ENCODE results near the gene USP7.

Gene USP7

GRCh38 chr16:8900343-8900742 is 63.4 kb downstream of the USP7 start:
- H3K27ac ChIP-seq: peak overlapping the region; percentile 77
- H3K4me1 ChIP-seq (ENCODE audit: low read depth, poor library complexity, severe bottlenecking): peaks cover 45% of the 10 kb centered on the region
- H3K9ac ChIP-seq: peak overlapping the region; percentile 3; the same call in 1 of the 2 replicates
- H3K79me2 ChIP-seq (ENCODE audit: insufficient read depth, low read depth): peaks cover 38% of the 10 kb centered on the region; the same call in 1 of the 2 replicates
- H3K4me2 ChIP-seq: peak overlapping the region; percentile 58
- no peak overlapping the region for H3K4me3 ChIP-seq (IDR thresholded peaks at IDR 0.05; ENCODE audit: insufficient read depth, low read depth, low read length)
- H3K36me3 ChIP-seq (ENCODE audit: insufficient read depth): peaks cover 38% of the 10 kb centered on the region; the same call in 1 of the 2 replicates
- no peak for TF ChIP-seq CTCF (conservative IDR thresholded peaks at IDR 0.05; ENCODE audit: low read depth, low read length)
- H3K27me3 ChIP-seq (ENCODE audit: insufficient read depth, low read depth): no peaks in the 10 kb centered on the region
- H2AFZ ChIP-seq (ENCODE audit: low read depth): no peak overlapping the region
- H4K20me1 ChIP-seq (ENCODE audit: insufficient read depth): peaks cover 17% of the 10 kb centered on the region

- no peak overlapping the region for H2AFZ ChIP-seq (ENCODE audit: low read depth)
- H4K20me1 ChIP-seq (ENCODE audit: insufficient read depth): peaks cover 17% of the 10 kb centered on the region
- H3K4me3 ChIP-seq (IDR thresholded peaks at IDR 0.05; ENCODE audit: insufficient read depth, low read depth, low read length): no peak overlapping the region
- peaks cover 33% of the 10 kb centered on the region; the same call in 1 of the 2 replicates for H3K79me2 ChIP-seq (ENCODE audit: insufficient read depth, low read depth)
- peaks cover 45% of the 10 kb centered on the region for H3K4me1 ChIP-seq (ENCODE audit: low read depth, poor library complexity, severe bottlenecking)
- H3K36me3 ChIP-seq (ENCODE audit: insufficient read depth): peaks cover 42% of the 10 kb centered on the region; the same call in 1 of the 2 replicates
- TF ChIP-seq CTCF (conservative IDR thresholded peaks at IDR 0.05; ENCODE audit: low read depth, low read length): peak; percentile 39; the same call in 1 of the 2 replicates
- H3K9ac ChIP-seq: peak overlapping the region; percentile 3; the same call in 1 of the 2 replicates
- peak overlapping the region; percentile 58 for H3K4me2 ChIP-seq
- no peaks in the 10 kb centered on the region for H3K27me3 ChIP-seq (ENCODE audit: insufficient read depth, low read depth)
- peak overlapping the region; percentile 77 for H3K27ac ChIP-seq
Measured at GRCh38 chr16:8899709-8900317, 63.9 kb downstream of the USP7 start.

- H3K36me3 ChIP-seq (ENCODE audit: insufficient read depth): peaks cover 42% of the 10 kb centered on the region; the same call in 1 of the 2 replicates
- peak overlapping the region; percentile 77 for H3K27ac ChIP-seq
- no peak overlapping the region for H2AFZ ChIP-seq (ENCODE audit: low read depth)
- H3K4me2 ChIP-seq: peak overlapping the region; percentile 58
- H3K4me1 ChIP-seq (ENCODE audit: low read depth, poor library complexity, severe bottlenecking): peaks cover 45% of the 10 kb centered on the region
- peaks cover 17% of the 10 kb centered on the region for H4K20me1 ChIP-seq (ENCODE audit: insufficient read depth)
- H3K9ac ChIP-seq: no peak overlapping the region
- no peaks in the 10 kb centered on the region for H3K27me3 ChIP-seq (ENCODE audit: insufficient read depth, low read depth)
- no peak for TF ChIP-seq CTCF (conservative IDR thresholded peaks at IDR 0.05; ENCODE audit: low read depth, low read length)
- no peak overlapping the region for H3K4me3 ChIP-seq (IDR thresholded peaks at IDR 0.05; ENCODE audit: insufficient read depth, low read depth, low read length)
- peaks cover 32% of the 10 kb centered on the region; the same call in 1 of the 2 replicates for H3K79me2 ChIP-seq (ENCODE audit: insufficient read depth, low read depth)
Measured at GRCh38 chr16:8898660-8899318, 64.9 kb downstream of the USP7 start.

GRCh38 chr16:8894736-8895334 is 68.9 kb downstream of the USP7 start:
- H3K27ac ChIP-seq: no peak overlapping the region
- TF ChIP-seq CTCF (conservative IDR thresholded peaks at IDR 0.05; ENCODE audit: low read depth, low read length): no peak
- no peak overlapping the region for H3K9ac ChIP-seq
- H4K20me1 ChIP-seq (ENCODE audit: insufficient read depth): peaks cover 16% of the 10 kb centered on the region; the same call in 1 of the 2 replicates
- H2AFZ ChIP-seq (ENCODE audit: low read depth): no peak overlapping the region
- no peak overlapping the region for H3K4me3 ChIP-seq (IDR thresholded peaks at IDR 0.05; ENCODE audit: insufficient read depth, low read depth, low read length)
- peaks cover 19% of the 10 kb centered on the region for H3K4me1 ChIP-seq (ENCODE audit: low read depth, poor library complexity, severe bottlenecking)
- no peaks in the 10 kb centered on the region for H3K27me3 ChIP-seq (ENCODE audit: insufficient read depth, low read depth)
- H3K36me3 ChIP-seq (ENCODE audit: insufficient read depth): peaks cover 25% of the 10 kb centered on the region; the same call in 1 of the 2 replicates
- peaks cover 13% of the 10 kb centered on the region; the same call in 1 of the 2 replicates for H3K79me2 ChIP-seq (ENCODE audit: insufficient read depth, low read depth)
- no peak overlapping the region for H3K4me2 ChIP-seq
